ENCODE measurements around the gene CASTOR1. TPM values are rescaled to one million over a fixed set of nuclear protein-coding genes. Genes with fewer than 3 reads are reported as not detected.

CASTOR1 gene
- total RNA-seq, 6 donors from 2014 or later = 7.0 to 31.5 (median 22.1) TPM

GRCh38 chr22:30239488-30240405, 49.6 kb downstream of the CASTOR1 start:
- TF ChIP-seq EP300 (IDR thresholded peaks at IDR 0.05) (no peak), POLR2AphosphoS5 (IDR thresholded peaks at IDR 0.05) (no peak), POLR2A (IDR thresholded peaks at IDR 0.05) (no peak)
- TF ChIP-seq, protein P1, sequence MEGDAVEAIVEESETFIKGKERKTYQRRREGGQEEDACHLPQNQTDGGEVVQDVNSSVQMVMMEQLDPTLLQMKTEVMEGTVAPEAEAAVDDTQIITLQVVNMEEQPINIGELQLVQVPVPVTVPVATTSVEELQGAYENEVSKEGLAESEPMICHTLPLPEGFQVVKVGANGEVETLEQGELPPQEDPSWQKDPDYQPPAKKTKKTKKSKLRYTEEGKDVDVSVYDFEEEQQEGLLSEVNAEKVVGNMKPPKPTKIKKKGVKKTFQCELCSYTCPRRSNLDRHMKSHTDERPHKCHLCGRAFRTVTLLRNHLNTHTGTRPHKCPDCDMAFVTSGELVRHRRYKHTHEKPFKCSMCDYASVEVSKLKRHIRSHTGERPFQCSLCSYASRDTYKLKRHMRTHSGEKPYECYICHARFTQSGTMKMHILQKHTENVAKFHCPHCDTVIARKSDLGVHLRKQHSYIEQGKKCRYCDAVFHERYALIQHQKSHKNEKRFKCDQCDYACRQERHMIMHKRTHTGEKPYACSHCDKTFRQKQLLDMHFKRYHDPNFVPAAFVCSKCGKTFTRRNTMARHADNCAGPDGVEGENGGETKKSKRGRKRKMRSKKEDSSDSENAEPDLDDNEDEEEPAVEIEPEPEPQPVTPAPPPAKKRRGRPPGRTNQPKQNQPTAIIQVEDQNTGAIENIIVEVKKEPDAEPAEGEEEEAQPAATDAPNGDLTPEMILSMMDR (IDR thresholded peaks at IDR 0.05) = no peak
- no peaks in the 10 kb centered on the region for H3K27me3 ChIP-seq
- no peak for ATAC-seq (ENCODE audit: low FRiP score in 2 of 2)
- no peak for DNase-seq
- WGBS, 2 donors = 76 to 81% methylated on average over 15 to 17 of the region's 17 CpGs
- H3K36me3 ChIP-seq = no peaks in the 10 kb centered on the region
- H3K9me3 ChIP-seq = no peaks in the 10 kb centered on the region
- H3K27ac ChIP-seq = no peak overlapping the region
- H3K4me3 ChIP-seq = no peak overlapping the region
- H3K4me1 ChIP-seq = peaks cover 10 to 17% (median 12%) of the 10 kb centered on the region in 4 donors

DNA sequence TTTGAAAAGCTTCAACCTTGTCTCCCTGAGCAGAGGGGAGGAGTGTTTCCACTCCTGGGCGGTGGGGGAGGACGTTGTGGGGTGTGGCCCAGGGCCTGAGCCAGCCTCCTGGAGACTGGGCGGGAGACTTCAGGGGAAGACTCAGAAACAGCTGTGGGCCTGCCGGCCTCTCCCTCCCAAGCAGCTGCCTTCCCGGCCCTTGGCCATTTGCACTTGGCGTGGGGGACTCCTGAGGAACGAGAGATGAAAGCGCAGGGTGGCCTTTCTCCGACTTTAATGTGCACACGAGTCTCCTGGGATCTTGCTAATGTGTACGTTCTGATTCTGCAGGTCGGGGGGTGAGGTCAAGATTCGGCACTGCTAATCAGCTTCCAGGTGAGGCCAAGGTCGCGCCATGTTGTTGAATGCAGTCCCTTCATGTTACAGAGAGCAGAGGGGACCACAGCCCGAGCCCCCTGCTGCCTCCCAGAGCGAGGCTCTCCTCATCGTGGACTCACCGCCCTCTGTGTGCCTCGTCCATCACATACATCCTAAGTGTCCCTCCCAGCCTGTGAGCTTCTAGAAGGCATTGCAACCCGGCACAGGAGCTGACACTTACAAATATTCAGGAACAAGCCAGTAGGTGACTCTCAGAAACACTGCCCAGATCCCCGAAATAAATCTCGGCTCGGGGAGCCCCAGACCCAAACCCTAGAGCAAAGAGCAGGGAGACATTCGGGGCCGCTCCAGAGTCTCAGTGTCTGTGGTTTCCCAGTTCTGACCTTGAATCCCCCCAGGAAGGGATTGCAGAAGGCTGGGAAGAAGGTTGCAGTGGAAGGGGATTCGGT, 50.4 kb downstream of the CASTOR1 start:
- ATAC-seq (ENCODE audit: low FRiP score in 2 of 2) (peak in 1 of 2 donors; percentile 85), DNase-seq (peak in 1 of 2 donors; percentile 76)
- WGBS, 2 donors = 75 to 78% methylated on average over 10 to 27 of the region's 27 CpGs
- Histone ChIP-seq H3K4me1 (peaks cover 10 to 17% (median 12%) of the 10 kb centered on the region in 4 donors), H3K36me3 (no peaks in the 10 kb centered on the region), H3K27ac (peak overlapping the region in 1 of 4 donors; percentile 16), H3K27me3 (no peaks in the 10 kb centered on the region), H3K4me3 (no peak overlapping the region), H3K9me3 (no peaks in the 10 kb centered on the region)
- TF ChIP-seq POLR2A (IDR thresholded peaks at IDR 0.05) (no peak), POLR2AphosphoS5 (IDR thresholded peaks at IDR 0.05) (no peak), EP300 (IDR thresholded peaks at IDR 0.05) (no peak)
- TF ChIP-seq, protein P1 (IDR thresholded peaks at IDR 0.05) = no peak

GRCh38 chr22:30238136-30238535, 51.2 kb downstream of the CASTOR1 start:
- Histone ChIP-seq H3K9me3 (no peaks in the 10 kb centered on the region), H3K27me3 (no peaks in the 10 kb centered on the region), H3K4me3 (no peak overlapping the region), H3K27ac (peak overlapping the region in 1 of 4 donors; percentile 16), H3K36me3 (no peaks in the 10 kb centered on the region), H3K4me1 (peaks cover 10 to 17% (median 12%) of the 10 kb centered on the region in 4 donors)
- TF ChIP-seq POLR2AphosphoS5 (IDR thresholded peaks at IDR 0.05) = no peak
- DNase-seq = peak in 1 of 2 donors; percentile 68
- ATAC-seq (ENCODE audit: low FRiP score in 2 of 2) = no peak
- 87 to 92% methylated on average over 9 of the region's 9 CpGs for WGBS, 2 donors

- no peak overlapping the region for H3K4me3 ChIP-seq
- 90 to 99% methylated on average over 5 of the region's 5 CpGs for WGBS, 2 donors
- H3K36me3 ChIP-seq = no peaks in the 10 kb centered on the region
- H3K27me3 ChIP-seq = no peaks in the 10 kb centered on the region
- H3K27ac ChIP-seq = no peak overlapping the region
- no peak for ATAC-seq (ENCODE audit: low FRiP score in 2 of 2)
- no peaks in the 10 kb centered on the region for H3K9me3 ChIP-seq
- peaks cover 10 to 17% (median 12%) of the 10 kb centered on the region in 4 donors for H3K4me1 ChIP-seq
- no peak for DNase-seq
- TF ChIP-seq, protein P1 (IDR thresholded peaks at IDR 0.05) = no peak
- TF ChIP-seq EP300 (IDR thresholded peaks at IDR 0.05) = no peak
- no peak for TF ChIP-seq POLR2AphosphoS5 (IDR thresholded peaks at IDR 0.05)
- TF ChIP-seq POLR2A (IDR thresholded peaks at IDR 0.05) = no peak
These were observed 52.4 kb downstream of the CASTOR1 start for GRCh38 chr22:30236875-30237274.

GRCh38 chr22:30235687-30236170, 53.6 kb downstream of the CASTOR1 start:
- Histone ChIP-seq H3K27ac (peak overlapping the region in 2 of 4 donors; percentile 41 to 67), H3K36me3 (no peaks in the 10 kb centered on the region), H3K4me1 (peaks cover 10 to 17% (median 12%) of the 10 kb centered on the region in 4 donors), H3K4me3 (no peak overlapping the region), H3K27me3 (no peaks in the 10 kb centered on the region), H3K9me3 (no peaks in the 10 kb centered on the region)
- peak in 1 of 2 donors; percentile 15 for ATAC-seq (ENCODE audit: low FRiP score in 2 of 2)
- DNase-seq = peak in 1 of 2 donors; percentile 75
- WGBS, 2 donors = 44 to 64% methylated on average over 9 to 10 of the region's 10 CpGs
- peak in 1 of 4 donors; percentile 16 for TF ChIP-seq EP300 (IDR thresholded peaks at IDR 0.05)
- TF ChIP-seq, protein P1 (IDR thresholded peaks at IDR 0.05) = no peak

All from upper lobe of left lung (tissue), 6 donors.